CD4-positive, alpha-beta T cell treated with Interleukin-17A for 4 hours (primary cell): Measurements from ENCODE around the gene SLC5A9.
A peak's percentile ranks its signal among the peaks of the same experiment; 100 is the strongest.

Experiments used
- DNase-seq: peaks from one replicate; pipeline ENCODE4 v3.0.0-alpha.2; 2020; ENCODE audit warnings: mixed read lengths

Gene SLC5A9

DNA sequence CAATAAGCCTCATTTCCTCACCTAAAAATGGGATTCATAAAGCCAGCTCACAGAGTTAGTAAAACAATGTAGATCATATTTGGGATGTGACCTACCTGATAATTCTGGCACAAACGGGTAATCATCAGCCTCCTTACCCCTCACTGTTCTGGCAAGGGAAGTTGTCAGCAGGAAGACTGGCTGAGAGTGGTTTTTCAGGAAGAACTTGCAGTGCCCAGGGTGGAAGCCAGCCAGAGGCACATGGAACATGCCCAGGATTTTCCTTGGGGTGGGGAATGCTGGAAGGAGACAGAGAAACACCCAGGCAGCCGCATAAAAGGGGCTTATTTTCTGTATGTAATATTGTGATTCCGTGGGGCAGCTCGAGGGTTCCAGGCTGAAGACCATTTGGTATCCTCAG lies 7.7 kb upstream of the SLC5A9 start:
- no peak for DNase-seq

DNA sequence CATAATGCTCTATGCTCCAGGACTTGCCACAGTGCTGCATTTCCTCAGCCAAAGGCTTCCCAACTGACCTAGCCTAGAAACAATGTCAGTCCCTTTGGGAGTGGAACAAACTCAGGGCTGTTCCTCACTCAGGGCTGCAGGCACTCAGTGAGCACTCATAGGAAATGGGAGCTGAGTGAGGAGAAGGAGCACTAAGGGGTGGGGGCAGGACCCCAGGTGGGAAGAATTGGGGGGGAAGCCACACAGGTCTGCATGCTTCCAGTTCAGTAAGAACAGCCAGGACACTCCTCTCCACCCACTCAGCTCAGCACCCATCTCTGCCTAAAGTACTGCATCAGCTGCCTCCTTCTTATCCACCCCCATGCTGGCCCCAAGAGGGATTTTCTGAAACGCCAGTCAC lies 7.3 kb upstream of the SLC5A9 start:
- DNase-seq: no peak

DNA sequence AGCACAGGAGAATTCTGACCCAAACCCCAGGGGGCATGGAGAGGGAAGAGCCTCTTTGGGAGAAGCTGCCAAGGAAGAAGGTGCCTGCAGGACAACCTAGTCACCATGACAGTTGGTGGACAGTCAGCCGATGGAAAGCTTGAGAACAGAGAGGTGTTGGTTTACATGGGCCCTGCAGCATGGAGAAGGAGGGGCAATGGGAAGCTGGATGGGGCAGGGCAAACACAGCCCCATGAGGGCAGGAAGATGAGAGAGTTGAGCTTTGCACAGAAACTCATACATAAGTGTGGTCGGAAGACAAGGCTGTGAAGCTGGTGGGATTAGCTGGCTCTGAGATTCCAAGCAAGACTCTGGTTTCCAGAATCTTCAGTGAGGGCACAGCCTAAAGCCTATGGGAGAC lies 6.6 kb upstream of the SLC5A9 start:
- DNase-seq: no peak

DNA sequence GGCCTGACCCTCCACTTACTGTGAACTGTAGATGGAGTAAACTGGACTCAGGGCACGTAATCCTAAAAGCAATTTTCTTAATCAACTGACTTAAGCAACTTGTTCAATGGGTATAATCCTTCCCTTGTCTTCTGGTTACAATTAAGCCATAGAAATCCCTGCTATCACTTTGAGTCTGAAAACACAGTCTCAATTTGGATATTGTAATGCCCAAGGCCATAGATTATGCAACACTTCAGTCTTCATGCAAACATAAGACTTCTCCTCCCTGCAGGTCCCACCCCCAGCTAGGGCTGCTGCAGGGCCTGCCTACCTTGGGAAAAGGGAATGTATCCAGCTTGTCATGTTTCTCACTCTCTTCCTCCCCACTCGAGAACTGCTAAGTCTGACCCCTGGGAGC lies 6.2 kb upstream of the SLC5A9 start:
- DNase-seq: no peak

DNA sequence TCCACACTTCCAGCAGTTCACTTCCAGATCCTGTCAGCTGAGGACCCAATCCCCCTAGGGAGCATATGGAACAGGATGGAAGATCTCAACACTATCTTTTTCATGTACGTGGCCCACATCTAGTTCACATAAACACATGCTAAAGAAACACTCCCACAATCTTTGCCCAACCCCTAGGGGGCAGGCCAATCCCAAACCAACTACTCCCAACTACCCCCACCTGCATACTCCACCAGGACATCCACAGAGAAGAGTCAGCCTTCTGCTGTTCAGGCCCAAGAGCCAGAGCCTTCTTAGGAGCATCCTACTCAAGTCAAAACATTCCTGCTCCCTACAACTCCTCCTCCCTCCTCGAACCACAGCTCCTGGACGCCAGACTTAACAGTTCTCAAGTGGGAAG lies 5.6 kb upstream of the SLC5A9 start:
- DNase-seq: no peak

DNA sequence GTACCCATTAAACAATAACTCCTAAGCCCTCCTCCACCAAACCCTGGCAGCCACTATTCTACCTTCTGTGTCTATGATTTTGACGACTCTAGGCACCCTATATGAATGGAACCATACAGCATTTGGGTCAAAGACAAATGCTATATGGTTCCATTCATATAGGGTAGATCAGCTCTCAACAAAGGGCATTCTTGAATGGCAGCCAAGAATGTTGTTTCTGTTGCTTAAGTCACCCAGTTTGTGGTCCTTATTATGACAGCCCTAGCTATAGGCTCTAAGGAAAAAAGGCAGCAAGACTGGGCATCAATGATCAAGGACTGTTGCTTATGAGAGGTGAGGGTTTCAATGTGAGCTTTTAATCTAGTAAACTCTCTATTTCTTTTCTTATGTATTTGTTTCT lies 4.7 kb upstream of the SLC5A9 start:
- DNase-seq: no peak

DNA sequence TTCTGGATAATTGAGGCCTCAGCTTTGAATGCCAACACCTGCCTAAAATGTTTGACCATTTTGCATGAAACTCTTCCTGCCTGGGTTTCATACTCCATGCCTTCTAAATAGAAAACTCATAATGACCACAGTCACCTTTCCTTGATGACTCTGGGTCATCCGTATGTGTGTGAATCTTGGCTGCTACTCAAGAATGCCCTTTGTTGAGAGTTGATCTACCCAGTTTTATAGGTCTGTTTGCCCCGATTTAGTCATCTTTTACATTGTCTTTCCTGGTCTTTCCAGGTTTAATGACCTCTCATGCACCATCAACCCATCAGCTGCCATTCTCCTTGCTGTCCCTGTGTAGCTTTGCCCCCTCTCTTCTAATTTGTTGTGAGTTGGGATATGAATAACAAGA lies 2.7 kb upstream of the SLC5A9 start:
- no peak for DNase-seq

DNA sequence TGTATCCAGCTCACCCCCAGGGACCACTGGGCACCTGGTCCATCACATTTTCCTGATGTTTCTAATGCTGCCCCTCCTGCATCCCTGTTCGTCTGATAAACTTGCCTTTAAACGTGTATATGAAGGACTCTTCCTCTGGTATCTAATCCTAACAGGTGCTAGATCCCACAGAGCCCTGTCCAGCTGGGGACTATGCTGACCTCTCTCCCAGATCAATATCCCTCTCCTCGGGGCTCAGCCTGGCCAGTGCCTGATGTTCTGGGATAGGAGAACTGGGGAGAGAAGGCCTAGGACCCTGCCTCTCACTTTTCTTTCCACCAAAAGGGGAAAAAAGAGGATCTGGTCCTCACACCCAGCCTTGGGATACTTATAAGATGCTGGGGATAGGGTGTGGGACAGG lies 1.4 kb upstream of the SLC5A9 start:
- no peak for DNase-seq

DNA sequence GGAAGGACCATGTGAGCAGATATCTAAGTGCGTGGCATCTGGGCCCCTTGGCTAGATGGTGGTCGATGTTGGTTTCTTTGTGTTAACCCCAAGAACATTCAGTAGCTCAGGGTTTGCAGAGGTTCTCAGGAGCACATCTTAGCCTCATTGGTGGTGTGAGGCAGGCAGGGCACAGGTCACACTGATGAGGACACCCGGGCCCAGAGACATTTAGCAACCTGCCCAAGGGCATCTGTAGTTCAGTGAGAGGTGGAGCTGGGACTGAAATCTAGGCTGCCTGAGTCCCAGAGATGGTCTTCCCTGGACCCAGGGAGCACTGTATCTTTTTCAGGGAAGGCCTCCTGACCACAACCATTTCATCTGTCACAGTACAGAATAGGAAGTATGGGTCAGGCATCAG lies 859 bp upstream of the SLC5A9 start:
- DNase-seq: no peak

DNA sequence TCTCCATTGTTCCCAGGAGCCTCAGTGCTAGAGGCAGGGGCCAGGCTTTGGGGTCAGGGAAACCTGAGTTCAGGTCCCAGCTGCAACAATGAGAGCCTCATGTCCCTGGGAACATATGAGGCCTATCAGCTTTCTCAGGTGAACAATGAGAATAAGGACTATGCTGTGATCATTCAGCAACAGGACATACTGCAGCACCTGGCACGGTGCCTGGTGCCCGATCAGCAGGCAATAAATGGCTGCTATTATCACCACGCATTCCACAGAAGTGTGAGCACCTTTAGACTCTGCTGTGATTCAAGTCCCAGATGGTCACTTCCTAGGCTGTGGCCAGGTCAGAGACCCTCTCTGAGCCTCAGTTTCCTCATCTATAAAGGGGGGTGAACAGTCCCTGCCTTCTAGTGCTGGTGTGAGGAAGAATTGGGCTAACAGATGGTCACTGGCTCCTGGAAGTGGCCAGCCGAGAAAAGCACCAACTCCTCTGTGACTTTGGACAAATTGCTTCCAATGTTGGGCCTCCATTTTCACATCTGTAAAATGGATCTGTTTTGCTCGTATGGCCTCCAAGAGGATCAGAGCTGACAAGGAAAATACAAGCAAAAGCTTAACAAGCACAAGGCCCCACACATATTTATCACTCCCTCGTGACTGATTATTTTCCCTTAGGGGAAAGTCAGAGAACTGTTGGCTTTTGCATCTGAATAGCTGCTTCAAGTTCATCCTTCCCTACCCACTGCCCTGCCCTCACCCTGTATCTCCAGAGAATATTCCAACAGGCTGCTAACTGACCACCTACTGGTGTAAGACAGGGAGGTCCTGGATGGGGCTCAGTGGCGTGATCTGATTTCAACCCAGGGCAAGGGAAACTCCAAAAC lies 1.1 kb downstream of the SLC5A9 start:
- DNase-seq: no peak

DNA sequence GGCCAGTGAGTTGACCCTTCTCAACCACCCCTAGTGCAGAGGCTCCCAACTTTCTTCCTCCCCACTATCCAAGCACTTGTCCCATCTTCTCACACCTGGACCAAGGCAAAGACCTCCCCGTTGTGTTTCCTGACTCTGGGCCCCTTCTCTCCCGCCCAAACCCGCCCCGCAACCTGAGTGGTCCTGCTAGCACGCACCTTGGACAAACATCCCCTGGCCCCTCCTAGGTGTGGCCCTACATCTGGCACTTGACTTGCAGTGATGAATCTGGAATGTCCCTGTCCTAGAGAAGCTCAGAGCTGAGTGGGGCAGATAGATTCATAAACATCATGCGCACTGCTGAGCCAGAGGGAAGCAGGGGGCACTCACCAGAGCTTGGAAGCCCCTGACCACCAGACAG lies 2.3 kb downstream of the SLC5A9 start:
- no peak for DNase-seq

DNA sequence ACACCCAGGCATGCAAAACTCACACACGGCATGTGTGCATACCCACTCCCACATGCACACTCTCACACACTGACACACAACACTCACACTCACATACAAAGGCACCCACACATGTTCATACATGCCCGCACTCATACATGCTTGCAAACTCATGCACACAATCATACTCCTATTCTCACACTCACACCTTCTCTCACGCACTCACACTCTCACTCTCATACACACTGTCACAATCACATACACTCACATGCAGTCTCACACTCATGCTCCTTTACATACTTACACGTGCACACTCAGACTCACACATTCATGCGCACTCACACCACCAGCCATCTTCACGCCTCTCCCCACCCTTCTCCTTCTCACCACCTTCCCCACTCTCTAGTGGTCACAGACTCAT lies 3.1 kb downstream of the SLC5A9 start:
- DNase-seq: no peak

DNA sequence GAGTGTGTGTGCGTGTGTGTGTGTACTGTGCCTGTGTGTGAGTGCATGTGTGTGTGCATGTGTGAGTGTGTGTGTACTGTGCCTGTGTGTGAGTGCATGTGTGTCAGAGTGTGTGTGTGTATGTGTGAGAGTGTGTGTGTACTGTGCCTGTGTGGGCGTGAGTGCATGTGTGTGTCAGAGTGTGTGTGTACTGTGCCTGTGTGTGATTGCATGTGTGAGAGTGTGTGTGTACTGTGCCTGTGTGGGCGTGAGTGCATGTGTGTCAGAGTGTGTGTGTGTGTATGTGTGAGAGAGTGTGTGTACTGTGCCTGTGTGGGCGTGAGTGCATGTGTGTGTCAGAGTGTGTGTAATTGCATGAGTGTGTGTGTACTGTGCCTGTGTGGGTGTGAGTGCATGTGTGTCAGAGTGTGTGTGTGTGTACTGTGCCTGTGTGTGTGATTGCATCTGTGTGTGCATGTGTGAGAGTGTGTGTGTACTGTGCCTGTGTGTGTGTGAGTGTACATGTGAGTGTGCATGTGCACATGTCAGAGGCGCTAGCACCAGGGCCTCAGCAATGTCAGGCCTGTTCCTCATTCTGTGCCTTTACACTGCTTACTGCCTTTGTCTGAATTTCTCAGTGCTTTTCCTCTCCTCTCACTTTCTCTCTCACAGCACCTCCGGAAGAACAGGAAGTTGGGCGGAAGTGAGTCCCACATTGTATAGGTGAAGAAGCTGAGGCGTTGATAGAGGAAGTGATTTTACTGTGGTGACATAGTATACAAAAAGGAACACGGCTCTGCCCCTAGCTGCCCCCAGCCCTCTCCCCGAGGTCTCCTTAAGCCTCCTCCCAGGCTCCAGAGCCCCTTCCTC lies 4.9 kb downstream of the SLC5A9 start:
- peak; percentile 40 for DNase-seq

DNA sequence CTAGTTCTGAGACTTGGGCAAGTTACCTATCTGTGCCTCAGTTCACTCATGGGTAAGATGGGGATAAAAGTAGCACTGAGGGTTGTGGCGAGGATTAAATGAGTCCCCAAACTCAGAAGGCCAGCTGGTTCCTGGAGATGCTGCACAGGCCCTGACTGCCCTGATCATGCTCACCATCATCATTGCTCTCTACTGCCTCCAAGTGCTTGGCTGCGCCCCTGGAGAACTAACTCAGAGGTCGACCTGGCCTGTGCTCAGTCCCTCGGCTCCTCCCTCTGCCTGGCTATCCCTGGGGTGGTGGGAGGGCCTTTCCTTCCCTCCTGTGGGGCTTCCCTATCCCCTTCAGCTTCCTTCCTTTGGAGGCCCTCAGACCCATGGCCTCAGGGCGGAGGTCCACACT lies 5.6 kb downstream of the SLC5A9 start:
- DNase-seq: no peak

DNA sequence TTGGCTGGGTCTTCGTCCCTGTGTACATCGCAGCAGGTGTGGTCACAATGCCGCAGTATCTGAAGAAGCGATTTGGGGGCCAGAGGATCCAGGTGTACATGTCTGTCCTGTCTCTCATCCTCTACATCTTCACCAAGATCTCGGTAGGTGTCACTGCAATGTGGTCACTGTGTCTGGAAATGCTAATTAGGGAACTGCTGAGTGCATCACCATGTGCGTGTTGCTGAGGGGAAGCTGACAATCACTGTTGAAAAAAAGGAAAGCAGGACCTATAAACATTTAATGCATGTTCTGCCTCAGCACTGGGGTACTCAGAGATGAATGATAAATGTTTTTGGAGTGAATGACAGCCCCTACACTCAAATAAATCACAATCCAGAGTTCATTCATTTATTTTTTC lies 6.8 kb downstream of the SLC5A9 start:
- DNase-seq: no peak

DNA sequence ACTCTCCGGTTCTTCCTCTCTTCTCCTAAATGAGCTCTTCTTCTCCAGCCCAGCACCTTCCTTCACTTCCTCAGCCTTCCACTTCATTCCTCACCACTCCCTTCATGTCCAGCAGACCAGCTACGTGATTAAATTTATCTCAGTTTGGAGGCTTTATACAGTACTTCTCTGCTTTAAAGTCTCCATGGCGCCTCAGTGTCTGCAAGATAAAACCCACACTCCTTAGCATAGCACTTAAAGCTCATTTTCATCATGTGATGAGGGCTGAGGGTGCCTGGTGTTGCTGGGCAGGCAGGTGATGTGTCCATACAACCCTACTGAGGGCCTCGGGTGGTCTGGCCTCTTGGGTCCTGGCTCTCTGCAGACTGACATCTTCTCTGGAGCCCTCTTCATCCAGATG lies 7.7 kb downstream of the SLC5A9 start:
- no peak for DNase-seq

DNA sequence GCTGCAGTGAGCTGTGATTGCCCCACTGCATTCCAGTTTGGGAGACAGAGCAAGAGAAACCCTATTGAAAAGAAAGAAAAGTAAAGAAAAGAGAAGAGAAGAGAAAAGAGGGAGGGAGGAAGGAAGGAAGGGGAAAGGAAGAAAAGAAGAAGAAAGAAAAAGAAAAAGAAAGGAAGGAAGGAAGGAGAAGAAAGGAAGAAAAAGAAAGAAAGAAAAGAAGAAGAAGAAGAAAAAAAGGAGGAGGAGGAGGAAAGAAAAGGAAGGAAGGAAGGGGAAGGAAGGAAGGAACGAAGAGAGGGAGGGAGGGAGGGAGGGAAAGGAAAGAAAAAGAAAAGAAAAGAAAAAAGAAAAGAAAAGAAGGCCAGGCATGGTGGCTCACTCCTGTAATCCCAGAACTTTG lies 10.2 kb downstream of the SLC5A9 start:
- DNase-seq: no peak

DNA sequence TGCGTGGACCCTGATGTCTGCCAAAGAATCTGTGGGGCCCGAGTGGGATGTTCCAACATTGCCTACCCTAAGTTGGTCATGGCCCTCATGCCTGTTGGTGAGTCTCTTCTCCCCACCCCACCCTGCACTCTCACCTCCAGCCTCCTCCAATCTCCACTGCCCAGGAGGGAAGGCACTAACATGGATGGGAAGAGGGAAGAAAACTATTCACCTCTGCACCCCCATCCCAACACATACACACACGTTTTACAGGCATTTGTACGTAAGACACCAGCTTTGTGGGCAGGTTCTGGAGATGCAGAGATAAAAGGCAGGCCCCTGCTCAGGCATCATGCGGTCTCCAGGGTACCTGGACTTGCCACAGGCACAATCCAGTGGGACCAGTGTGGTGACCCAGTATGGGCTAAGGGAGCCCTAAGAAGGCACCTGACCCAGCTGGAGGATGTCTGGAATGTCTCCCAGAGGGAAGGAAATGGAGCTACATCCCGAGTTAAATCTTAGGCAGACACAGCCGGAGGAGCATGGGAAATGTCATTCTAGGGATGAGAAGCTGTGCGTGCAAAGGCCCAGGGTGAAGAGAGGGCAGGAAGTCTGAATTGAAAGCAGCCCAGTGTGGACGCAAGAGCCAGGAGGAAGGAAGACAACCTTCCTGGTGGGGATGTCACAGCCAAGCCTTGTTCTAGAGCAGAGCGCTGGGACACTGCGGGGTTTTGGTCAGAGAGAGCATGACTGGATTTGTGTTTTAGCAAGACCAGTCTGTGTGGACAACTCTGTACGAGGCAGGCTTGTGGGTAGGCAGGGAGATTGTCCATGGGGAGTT lies 11.4 kb downstream of the SLC5A9 start:
- no peak for DNase-seq

DNA sequence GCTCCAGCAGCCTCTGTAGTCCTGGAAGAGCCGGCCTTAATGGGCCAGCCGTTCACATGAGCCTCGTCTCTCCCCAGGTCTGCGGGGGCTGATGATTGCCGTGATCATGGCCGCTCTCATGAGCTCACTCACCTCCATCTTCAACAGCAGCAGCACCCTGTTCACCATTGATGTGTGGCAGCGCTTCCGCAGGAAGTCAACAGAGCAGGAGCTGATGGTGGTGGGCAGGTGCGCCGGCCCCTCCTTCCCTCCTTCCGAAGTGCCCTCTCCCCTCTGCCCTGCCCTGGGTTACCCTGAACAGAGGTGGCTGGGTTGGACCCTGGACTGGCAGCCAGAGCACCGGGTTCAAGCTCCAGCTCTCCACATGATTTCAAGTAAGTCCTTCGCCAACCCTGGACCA lies 13.1 kb downstream of the SLC5A9 start:
- DNase-seq: no peak

DNA sequence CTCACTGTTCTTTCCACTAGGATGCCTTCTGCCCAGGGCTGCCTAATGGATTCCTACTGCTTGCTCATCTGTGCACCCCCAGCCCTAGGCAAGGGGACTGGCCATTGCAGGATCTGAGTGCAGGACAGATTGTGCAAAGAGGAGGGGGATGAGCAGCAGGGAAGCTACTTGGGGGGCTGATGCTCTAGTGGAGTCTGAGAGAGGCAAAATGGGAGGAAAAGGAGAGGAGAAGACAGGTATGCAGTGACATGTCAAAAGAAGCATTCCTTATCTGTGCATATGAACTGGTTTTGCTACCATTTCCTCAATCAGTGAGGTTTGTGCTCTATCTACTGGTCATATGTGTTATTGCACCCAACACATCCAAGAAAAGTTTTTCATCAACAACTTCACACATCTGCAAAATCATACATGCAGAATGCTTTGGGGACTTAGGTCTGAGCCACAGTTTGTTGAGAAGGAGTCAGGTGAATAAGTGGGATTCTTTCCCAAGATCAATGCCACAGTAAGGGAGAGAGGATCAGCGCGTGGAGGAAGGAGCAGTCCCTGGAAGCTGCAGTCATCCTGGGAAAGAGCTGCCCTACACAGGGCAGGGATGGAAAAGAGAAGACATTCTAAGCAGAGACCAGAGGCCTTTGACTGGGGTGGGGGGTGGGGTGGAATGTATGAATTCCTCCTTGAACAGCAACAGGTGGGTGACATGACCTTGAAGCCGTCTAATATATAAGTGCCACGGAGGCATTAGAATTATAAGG lies 14.4 kb downstream of the SLC5A9 start:
- DNase-seq: no peak

DNA sequence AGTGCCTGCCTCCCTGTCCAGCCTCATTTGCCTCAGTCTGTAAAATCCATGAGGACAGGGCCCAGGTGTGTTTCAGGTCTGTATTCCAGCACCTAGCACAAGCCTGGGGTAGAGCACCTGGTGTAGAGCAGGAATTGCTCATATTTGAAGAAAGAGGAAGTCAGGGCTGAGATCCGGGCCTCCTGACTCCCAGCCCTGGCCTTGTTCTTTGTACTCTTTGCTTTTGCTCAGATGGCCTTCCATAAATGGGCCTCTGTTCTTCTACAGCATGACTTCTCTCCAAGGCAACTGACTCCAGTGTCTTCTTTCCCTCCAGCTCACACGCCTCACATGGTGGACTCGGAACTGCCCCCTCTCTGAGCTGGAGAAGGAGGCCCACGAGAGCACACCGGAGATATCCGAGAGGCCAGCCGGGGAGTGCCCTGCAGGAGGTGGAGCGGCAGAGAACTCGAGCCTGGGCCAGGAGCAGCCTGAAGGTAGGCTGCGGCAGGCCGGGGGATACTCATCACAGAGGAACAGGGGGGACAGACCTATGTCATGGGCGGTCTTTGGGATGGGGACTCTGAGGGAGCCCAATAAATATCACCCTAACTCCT lies 19.7 kb downstream of the SLC5A9 start:
- no peak for DNase-seq

DNA sequence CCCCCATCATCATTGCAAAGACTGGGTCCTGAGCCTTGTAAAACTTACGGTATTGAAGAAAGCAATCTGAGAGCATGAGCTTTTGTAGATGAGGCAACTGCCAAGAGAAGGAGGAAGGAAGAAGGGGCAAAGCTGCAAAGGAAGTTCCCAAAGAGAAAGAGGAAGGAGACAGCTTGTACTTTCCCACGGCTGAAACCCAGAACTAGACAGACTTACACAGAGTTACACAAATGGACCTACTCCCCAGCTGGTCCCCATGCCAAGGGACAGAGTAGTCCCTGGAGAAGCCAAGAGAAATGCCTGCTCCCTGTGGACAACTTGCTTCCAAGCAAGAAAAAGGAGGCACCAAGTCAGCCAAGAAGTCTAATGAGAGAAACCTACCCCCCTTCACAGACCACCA lies 22.6 kb downstream of the SLC5A9 start:
- no peak for DNase-seq
